Nephron (organoid): ENCODE results near the gene NKTR.
"Not testable (repeated sequence)": the region's sequence is repeated elsewhere in the genome, so short reads cannot be mapped to it uniquely, and the experiment has no call there.

ENCODE experiments used
- H3K27ac Mint-ChIP-seq, 3 experiments: 2 replicates each; pipeline ENCODE4 v1.8.0; 2020; ENCODE audit warnings: mixed read lengths in 3 of 3, mild to moderate bottlenecking in 2 of 3, moderate library complexity in 1 of 3
- H3K27me3 Mint-ChIP-seq: 2 replicates; pipeline ENCODE4 v1.8.0; 2021; ENCODE audit warnings: low read depth, mild to moderate bottlenecking, moderate library complexity, mixed read lengths
- H3K36me3 Mint-ChIP-seq: 2 replicates; pipeline ENCODE4 v1.8.0; 2020; ENCODE audit warnings: low read depth, mixed read lengths
- H3K4me1 Mint-ChIP-seq: 2 replicates; pipeline ENCODE4 v1.8.0; 2020; ENCODE audit warnings: mixed read lengths
- H3K4me3 Mint-ChIP-seq, 3 experiments: 2 replicates each; pipeline ENCODE4 v1.8.0; 2020; ENCODE audit warnings: mild to moderate bottlenecking in 3 of 3, mixed read lengths in 3 of 3, moderate library complexity in 2 of 3
- H3K9me3 Mint-ChIP-seq: 2 replicates; pipeline ENCODE4 v1.8.0; 2020; ENCODE audit warnings: mixed read lengths
- CTCF ChIP-seq, 3 experiments: fragments of 200-600 bp; sonication (generic); IDR thresholded peaks; one replicate each; pipeline ENCODE4 v1.5.0; 2021; ENCODE audit warnings: antibody characterized with exemption in 3 of 3; ENCODE audit not compliant: unreplicated experiment in 3 of 3

NKTR gene

DNA sequence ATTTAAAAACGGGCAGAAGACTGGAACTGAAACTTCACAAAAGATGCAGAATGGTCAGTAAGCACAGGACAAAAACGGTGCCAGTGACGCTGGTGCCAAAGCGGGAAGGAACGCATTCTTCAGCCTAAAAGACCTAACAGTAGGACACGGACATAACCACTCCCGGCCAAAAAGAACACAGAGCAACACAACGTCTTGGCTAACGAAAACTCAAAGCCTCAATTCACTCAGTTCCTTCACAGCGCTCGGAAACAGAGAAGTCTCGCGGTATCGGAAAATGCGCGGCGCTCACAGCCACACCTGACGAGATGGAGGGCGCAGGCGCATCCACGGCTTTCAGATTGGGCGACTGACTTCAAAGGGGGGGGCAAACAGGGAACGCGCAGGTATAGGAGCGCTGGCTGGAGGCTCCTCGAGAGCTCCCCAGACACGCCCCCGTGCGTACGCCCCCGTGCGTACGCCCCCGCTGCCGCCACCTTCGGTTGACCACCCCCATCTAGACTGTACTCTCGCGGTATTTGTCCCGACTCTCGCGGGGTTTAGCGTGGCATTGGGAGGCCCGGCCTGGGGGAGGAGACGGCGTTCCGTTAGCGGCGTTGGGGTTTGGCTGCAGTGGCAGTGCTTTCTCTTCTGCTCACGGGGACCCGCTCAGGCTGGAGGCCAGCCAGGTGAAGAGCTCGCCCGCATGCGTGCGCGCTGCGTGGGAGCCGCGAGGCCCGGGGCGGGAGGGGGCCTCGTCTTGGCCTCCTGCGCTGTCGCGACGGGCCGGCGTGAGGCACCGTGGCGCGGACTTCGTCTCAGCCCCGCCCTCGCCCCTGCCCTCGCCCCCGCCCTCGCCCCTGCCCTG lies at the start of gene NKTR:
Gene NKTR (plus strand): TSS at position 576 of the 847 bp plus-strand sequence. CDS start 321 bp downstream, outside the sequence.
- Mint-ChIP-seq H3K4me1 (peaks cover 16% of the 10 kb centered on the region), H3K27ac (peak within 1 kb of the TSS; percentile 98 to 100 (median 99)), H3K36me3 (peaks cover 28% of the 10 kb centered on the region), H3K4me3 (peak within 1 kb of the TSS; percentile 93 to 95 (median 94)), H3K27me3 (no peaks in the 10 kb centered on the region), H3K9me3 (peaks cover 5% of the 10 kb centered on the region)
- no peak for TF ChIP-seq CTCF (IDR thresholded peaks at IDR 0.05; ENCODE audit: unreplicated experiment in 3 of 3)

- TF ChIP-seq CTCF (IDR thresholded peaks at IDR 0.05; ENCODE audit: unreplicated experiment in 3 of 3) = no peak
- Mint-ChIP-seq H3K9me3 (no peaks in the 10 kb centered on the region), H3K4me1 (no peaks in the 10 kb centered on the region), H3K4me3 (no peak overlapping the region), H3K36me3 (peaks cover 68% of the 10 kb centered on the region), H3K27me3 (no peaks in the 10 kb centered on the region), H3K27ac (no peak overlapping the region)
Observed at GRCh38 chr3:42552830-42553229, 47.7 kb upstream of the NKTR start.

DNA sequence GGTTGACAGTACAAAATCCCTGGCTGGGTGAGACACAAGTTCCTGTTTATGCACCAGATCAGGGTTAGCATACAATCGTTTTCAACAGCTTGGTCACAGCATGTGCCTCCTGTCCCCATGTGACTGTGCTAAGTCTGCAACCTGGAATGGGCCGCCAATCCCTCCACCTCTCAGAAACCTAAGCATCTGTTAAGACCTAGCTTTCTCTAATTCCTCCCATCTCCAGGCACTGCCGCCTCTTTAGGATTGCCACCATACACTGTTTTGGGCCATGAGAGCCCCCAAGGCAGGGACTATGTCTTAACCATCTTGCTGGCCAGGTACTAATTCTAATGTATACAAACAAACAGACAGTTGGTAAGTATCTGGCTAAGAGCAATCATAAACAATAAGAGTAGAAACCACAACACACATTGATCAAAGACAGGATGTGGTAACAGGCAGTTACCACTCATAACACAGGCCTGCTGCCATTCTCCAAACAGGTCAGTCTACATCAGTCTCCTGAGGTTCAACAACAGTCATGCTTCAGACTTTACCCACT lies 44.3 kb upstream of the NKTR start:
- Mint-ChIP-seq H3K36me3 (peaks cover 71% of the 10 kb centered on the region), H3K4me3 (no peak overlapping the region), H3K4me1 (no peaks in the 10 kb centered on the region), H3K27ac (no peak overlapping the region), H3K27me3 (no peaks in the 10 kb centered on the region), H3K9me3 (no peaks in the 10 kb centered on the region)
- TF ChIP-seq CTCF (IDR thresholded peaks at IDR 0.05; ENCODE audit: unreplicated experiment in 3 of 3) = no peak

DNA sequence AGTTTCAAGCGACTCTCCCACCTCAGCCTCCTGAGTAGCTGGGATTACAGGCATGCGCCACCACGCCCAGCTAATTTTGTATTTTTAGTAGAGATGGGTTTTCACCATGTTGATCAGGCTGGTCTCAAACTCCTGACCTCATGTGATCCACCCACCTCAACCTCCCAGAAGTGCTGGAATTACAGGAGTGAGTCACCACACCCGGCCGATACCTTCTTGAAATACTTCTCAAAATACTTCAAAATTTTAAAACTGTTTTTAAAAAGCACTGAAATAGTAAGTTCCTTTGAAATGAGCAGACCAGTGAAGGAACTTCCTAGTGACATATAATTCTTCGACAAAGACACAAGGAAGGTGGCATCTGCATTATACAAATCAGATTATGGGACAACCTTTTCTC lies 43.7 kb upstream of the NKTR start:
- H3K9me3 Mint-ChIP-seq, H3K4me1 Mint-ChIP-seq, H3K27me3 Mint-ChIP-seq, H3K27ac Mint-ChIP-seq, H3K4me3 Mint-ChIP-seq: not testable (repeated sequence)
- H3K36me3 Mint-ChIP-seq = peaks cover 71% of the 10 kb centered on the region

- Mint-ChIP-seq H3K4me3 (no peak overlapping the region), H3K27me3 (no peaks in the 10 kb centered on the region), H3K9me3 (no peaks in the 10 kb centered on the region), H3K4me1 (no peaks in the 10 kb centered on the region), H3K36me3 (peaks cover 66% of the 10 kb centered on the region), H3K27ac (no peak overlapping the region)
- no peak for TF ChIP-seq CTCF (IDR thresholded peaks at IDR 0.05; ENCODE audit: unreplicated experiment in 3 of 3)
Observed at GRCh38 chr3:42557854-42558253, 42.6 kb upstream of the NKTR start.

DNA sequence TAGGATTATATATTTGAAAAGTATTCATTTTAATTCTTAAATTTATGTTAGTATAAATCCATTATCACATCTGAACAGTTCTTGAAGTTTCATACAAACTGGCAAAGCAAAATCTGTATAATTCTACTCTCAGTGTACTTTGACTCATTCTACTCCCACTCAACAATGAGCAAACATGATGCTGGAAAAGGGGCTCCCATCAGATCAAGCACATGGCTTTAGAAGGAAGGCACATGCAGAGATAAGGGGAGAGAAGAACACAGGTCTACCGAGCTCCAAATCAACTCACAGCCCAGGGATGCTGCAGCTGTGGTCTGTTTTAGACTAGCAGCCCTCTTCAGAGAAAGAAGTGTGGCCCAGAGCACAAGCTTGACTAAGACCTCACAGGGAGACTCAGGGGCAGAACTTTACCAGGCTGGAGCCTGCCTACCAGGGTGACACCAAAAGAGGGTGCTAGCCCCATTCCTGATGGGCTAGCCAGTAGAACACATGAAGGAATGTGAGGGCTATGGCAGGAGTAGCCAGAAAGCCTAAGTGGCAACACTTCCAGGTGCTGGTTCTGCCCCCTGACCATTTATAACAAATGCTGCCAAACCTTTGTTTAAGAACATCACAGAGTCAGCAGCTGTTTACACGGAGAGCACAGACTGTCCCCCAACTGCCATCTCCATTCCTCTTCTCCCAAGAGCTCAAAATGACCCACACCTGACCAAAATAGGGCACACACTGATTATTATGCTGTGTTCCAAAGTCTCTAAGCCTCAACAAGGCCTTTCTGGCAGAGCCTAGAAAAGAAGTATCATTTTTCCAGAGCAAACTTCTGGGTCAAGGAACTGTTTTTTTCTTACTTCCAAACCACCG lies 38.2 kb upstream of the NKTR start:
- Mint-ChIP-seq H3K4me1 (no peaks in the 10 kb centered on the region), H3K27ac (no peak overlapping the region), H3K4me3 (no peak overlapping the region), H3K36me3 (peaks cover 57% of the 10 kb centered on the region), H3K27me3 (no peaks in the 10 kb centered on the region), H3K9me3 (no peaks in the 10 kb centered on the region)
- TF ChIP-seq CTCF (IDR thresholded peaks at IDR 0.05; ENCODE audit: unreplicated experiment in 3 of 3) = no peak
